GM23248 (cell line): ENCODE measurements around the gene FAM163A. TPM values are rescaled to one million over a fixed set of nuclear protein-coding genes. Genes with fewer than 3 reads are reported as not detected.

ENCODE experiments used
- DNase-seq: peaks from one replicate; pipeline ENCODE4 v3.0.0-alpha.2; 2015
- H2AFZ ChIP-seq: fragments of 200-600 bp; sonication (generic); 2 replicates; pipeline ENCODE4 v1.6.1; 2016; ENCODE audit warnings: antibody characterized with exemption
- H3F3A ChIP-seq: fragments of 200-600 bp; sonication (generic); 2 replicates; pipeline ENCODE4 v1.6.1; 2016; ENCODE audit warnings: mild to moderate bottlenecking, antibody characterized with exemption, mixed run types; ENCODE audit not compliant: insufficient read depth
- H3K27ac ChIP-seq: fragments of 200-600 bp; sonication (generic); 2 replicates; pipeline ENCODE4 v1.5.1; 2016; ENCODE audit warnings: mild to moderate bottlenecking
- H3K27me3 ChIP-seq: fragments of 200-600 bp; sonication (generic); replicated peaks from 2 replicates; pipeline ENCODE4 v1.6.1; 2016; ENCODE audit warnings: mild to moderate bottlenecking; ENCODE audit not compliant: insufficient read depth
- H3K36me3 ChIP-seq: fragments of 200-600 bp; sonication (generic); 2 replicates; pipeline ENCODE4 v1.6.1; 2016; ENCODE audit warnings: low read depth, mild to moderate bottlenecking
- H3K4me1 ChIP-seq: fragments of 200-600 bp; sonication (generic); 2 replicates; pipeline ENCODE4 v1.6.1; 2016; ENCODE audit warnings: mild to moderate bottlenecking; ENCODE audit not compliant: insufficient read depth
- H3K4me2 ChIP-seq: fragments of 200-600 bp; sonication (generic); one replicate; pipeline ENCODE4 v1.6.1; 2016; ENCODE audit warnings: mild to moderate bottlenecking; ENCODE audit not compliant: unreplicated experiment
- H3K4me3 ChIP-seq: fragments of 200-600 bp; sonication (generic); 2 replicates; pipeline ENCODE4 v1.5.1; 2016; ENCODE audit warnings: mild to moderate bottlenecking
- H3K79me2 ChIP-seq: fragments of 200-600 bp; sonication (generic); 2 replicates; pipeline ENCODE4 v1.6.1; 2016; ENCODE audit warnings: mild to moderate bottlenecking; ENCODE audit not compliant: insufficient read depth
- H3K9ac ChIP-seq: fragments of 200-600 bp; sonication (generic); 2 replicates; pipeline ENCODE4 v1.6.1; 2016; ENCODE audit warnings: mild to moderate bottlenecking
- H3K9me2 ChIP-seq: fragments of 200-600 bp; sonication (generic); 2 replicates; pipeline ENCODE4 v1.6.1; 2016; ENCODE audit warnings: mixed run types, mild to moderate bottlenecking, moderate library complexity; ENCODE audit not compliant: insufficient read depth
- H3K9me3 ChIP-seq: fragments of 200-600 bp; sonication (generic); one replicate; pipeline ENCODE4 v1.6.1; 2017; ENCODE audit warnings: low read depth
- H4K20me1 ChIP-seq: fragments of 200-600 bp; sonication (generic); 2 replicates; pipeline ENCODE4 v1.6.0; 2016; ENCODE audit not compliant: insufficient read depth
- EZH2 ChIP-seq: fragments of 200-600 bp; sonication (generic); IDR thresholded peaks from 2 replicates; pipeline ENCODE4 v1.6.1; 2018; ENCODE audit warnings: antibody characterized with exemption, mild to moderate bottlenecking; ENCODE audit not compliant: insufficient read depth, poor library complexity, severe bottlenecking
- EZH2phosphoT487 ChIP-seq: fragments of 200-600 bp; sonication (generic); IDR thresholded peaks from 2 replicates; pipeline ENCODE4 v1.6.1; 2018; ENCODE audit warnings: antibody characterized with exemption, moderate library complexity, mild to moderate bottlenecking, low read depth; ENCODE audit not compliant: insufficient read depth
- WGBS, 2 experiments: methylation state at CpG; one replicate each; pipeline ENCODE4 v1.1.6; 2015 to 2017; ENCODE audit warnings: low lambda C conversion rate in 2 of 2, low coverage in 1 of 2; ENCODE audit errors: missing lambda C conversion rate in 2 of 2; 5-methylcytosine and 5-hydroxymethylcytosine counted together
- in situ Hi-C: fragments of 300-500 bp; cut with MboI; formaldehyde crosslinking; loops from 2 replicates; pipeline ENCODE4 v1.15.0; 2020
- polyA plus RNA-seq: library from polyadenylated mRNA; unstranded; fragments of >200 nt; fragmentation: Nextera tagmentation; extraction: Ambion mirVana; gene quantifications from 2 replicates; pipeline ENCODE4 v1.2.1, GENCODE V29; 2016
- total RNA-seq: library from RNA; depleted of rRNA; stranded (reverse); fragments of >200 nt; shearing (Covaris generic); gene quantifications from 2 replicates; pipeline ENCODE4 v1.2.3, GENCODE V29; 2014

Gene FAM163A
- total and polyA plus RNA-seq, 2 experiments from 2014 or later: not detected

DNA sequence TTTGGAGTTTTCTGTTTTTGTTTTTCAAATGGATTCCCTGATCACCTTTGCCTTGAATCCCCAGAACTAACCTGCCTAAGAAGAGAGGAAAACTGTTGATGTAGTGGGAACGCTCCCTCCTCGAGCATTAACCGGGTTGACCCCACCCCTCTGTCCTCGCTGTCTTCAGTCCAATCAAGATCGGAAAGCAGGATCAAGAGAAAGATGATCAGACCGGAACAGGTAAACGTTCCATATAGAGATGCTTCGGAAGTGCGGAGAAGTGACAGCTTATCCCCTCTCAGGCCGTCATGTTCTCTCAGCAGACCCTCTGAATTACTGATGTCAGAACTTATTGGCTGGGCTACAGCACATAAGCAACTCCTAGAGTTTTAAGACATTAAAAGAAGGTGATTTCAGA, 800 bp upstream of the FAM163A start:
- no peaks in the 10 kb centered on the region for H3K36me3 ChIP-seq
- H3K9me3 ChIP-seq: no peaks in the 10 kb centered on the region
- peaks cover 64% of the 10 kb centered on the region for H3K27me3 ChIP-seq
- H3K9ac ChIP-seq: no peak overlapping the region
- no peaks in the 10 kb centered on the region for H3K4me1 ChIP-seq
- H3K9me2 ChIP-seq: no peaks in the 10 kb centered on the region
- no peak overlapping the region for H3K27ac ChIP-seq
- in situ Hi-C loops: no loop called here
- 0 out of 2 replicates have a peak, but pooled peaks have one; percentile 15 for TF ChIP-seq EZH2phosphoT487
- no peak for TF ChIP-seq EZH2
- no peak overlapping the region for H3K4me3 ChIP-seq
- H3K4me2 ChIP-seq: no peak overlapping the region
- no peaks in the 10 kb centered on the region for H3K79me2 ChIP-seq
- WGBS, 2 experiments: 9 to 10% methylated on average over 10 of the region's 10 CpGs
- H2AFZ ChIP-seq: no peak overlapping the region
- no peak for DNase-seq
- no peaks in the 10 kb centered on the region for H3F3A ChIP-seq
- H4K20me1 ChIP-seq: no peaks in the 10 kb centered on the region

DNA sequence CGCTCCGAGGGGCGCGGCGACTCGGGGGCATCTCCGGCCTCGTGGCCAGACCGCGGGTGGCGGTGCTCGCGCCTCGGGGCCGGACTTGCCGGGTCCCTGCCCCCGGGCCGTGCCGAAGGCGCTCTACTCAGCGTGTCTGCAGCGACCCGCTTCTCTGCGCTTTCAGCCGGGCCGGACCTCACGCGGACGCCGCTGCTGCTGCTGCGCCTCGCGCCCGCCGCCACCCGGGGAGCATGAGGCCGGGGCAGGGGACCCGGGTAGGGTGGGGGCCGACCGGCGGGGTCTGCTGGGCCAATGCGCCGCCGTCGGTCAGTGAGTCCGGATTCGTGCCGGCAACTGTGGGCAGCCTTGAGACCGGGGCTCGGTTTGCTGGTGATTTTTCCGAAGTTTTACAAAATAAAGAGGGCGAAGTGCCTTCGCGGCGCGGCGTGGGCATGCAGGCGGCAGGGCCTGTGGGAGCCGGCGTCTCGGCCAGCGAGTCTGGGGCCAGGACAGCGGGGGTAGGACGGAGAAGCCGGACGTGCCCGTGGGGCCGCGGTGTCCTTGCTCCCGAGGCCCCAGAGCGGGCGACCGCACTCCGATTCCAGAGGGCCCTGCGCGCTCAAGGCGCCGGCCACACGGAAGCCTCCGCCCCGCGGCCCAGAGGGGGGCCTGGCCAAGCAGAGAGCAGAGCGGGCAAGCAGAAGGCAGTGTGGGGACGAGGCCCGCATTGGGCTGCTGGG, 749 bp downstream of the FAM163A start:
- no peak overlapping the region for H3K27ac ChIP-seq
- no peaks in the 10 kb centered on the region for H3K9me3 ChIP-seq
- 1 to 2% methylated on average over 57 to 60 of the region's 85 CpGs for WGBS, 2 experiments
- no peaks in the 10 kb centered on the region for H3F3A ChIP-seq
- H3K27me3 ChIP-seq: peaks cover 77% of the 10 kb centered on the region
- H3K4me2 ChIP-seq: no peak overlapping the region
- in situ Hi-C loops: no loop called here
- H3K9me2 ChIP-seq: no peaks in the 10 kb centered on the region
- 0 out of 2 replicates have a peak overlapping the region, but pooled peaks have one; percentile 15 for H3K4me3 ChIP-seq
- peak; percentile 19 for DNase-seq
- H4K20me1 ChIP-seq: no peaks in the 10 kb centered on the region
- H3K9ac ChIP-seq: no peak overlapping the region
- no peak overlapping the region for H2AFZ ChIP-seq
- H3K4me1 ChIP-seq: no peaks in the 10 kb centered on the region
- no peaks in the 10 kb centered on the region for H3K36me3 ChIP-seq
- H3K79me2 ChIP-seq: no peaks in the 10 kb centered on the region
- TF ChIP-seq EZH2phosphoT487: no peak
- TF ChIP-seq EZH2: no peak

- H3K4me1 ChIP-seq: no peaks in the 10 kb centered on the region
- H3F3A ChIP-seq: no peaks in the 10 kb centered on the region
- H3K27me3 ChIP-seq: peaks cover 84% of the 10 kb centered on the region
- no peaks in the 10 kb centered on the region for H3K79me2 ChIP-seq
- H3K9ac ChIP-seq: no peak overlapping the region
- no peaks in the 10 kb centered on the region for H3K36me3 ChIP-seq
- H3K4me3 ChIP-seq: no peak overlapping the region
- H4K20me1 ChIP-seq: no peaks in the 10 kb centered on the region
- H3K4me2 ChIP-seq: no peak overlapping the region
- H3K9me3 ChIP-seq: no peaks in the 10 kb centered on the region
- no peak overlapping the region for H2AFZ ChIP-seq
- H3K9me2 ChIP-seq: no peaks in the 10 kb centered on the region
- 1 to 8% methylated on average over 27 of the region's 37 CpGs for WGBS, 2 experiments
- in situ Hi-C loops: no loop called here
- DNase-seq: no peak
- TF ChIP-seq EZH2 (no peak), EZH2phosphoT487 (no peak)
- no peak overlapping the region for H3K27ac ChIP-seq
Measured at GRCh38 chr1:179744401-179745130, 1.5 kb downstream of the FAM163A start.

DNA sequence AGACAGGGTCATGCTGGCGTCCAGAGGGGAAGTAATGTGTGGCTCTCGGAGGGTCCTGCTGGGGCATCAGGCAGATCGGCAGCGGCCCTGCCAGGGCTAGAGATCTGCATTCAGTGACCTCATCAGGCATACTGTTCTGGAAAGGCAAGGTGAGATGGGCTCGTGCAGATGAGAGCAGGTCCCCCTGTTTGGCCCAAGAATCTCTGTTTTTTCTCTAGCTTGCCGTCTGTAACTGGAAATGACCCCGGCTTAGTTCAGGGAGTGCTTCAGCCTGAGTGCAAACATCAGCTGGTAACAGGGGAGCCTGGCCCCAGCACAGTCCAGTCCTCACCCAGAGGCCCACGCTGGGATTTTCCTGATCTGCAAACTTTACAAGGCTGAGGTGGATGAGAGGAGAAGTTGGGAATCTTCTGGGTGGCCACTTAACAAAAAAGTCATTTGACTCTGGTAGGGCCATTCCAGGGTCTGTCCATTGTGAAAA, 2.1 kb downstream of the FAM163A start:
- Histone ChIP-seq H3K27ac (no peak overlapping the region), H3K79me2 (no peaks in the 10 kb centered on the region), H3K36me3 (no peaks in the 10 kb centered on the region), H3F3A (no peaks in the 10 kb centered on the region), H3K9ac (no peak overlapping the region), H2AFZ (no peak overlapping the region), H3K4me1 (no peaks in the 10 kb centered on the region), H3K4me3 (no peak overlapping the region), H3K9me3 (no peaks in the 10 kb centered on the region), H3K9me2 (no peaks in the 10 kb centered on the region), H3K4me2 (no peak overlapping the region), H3K27me3 (peaks cover 81% of the 10 kb centered on the region), H4K20me1 (no peaks in the 10 kb centered on the region)
- DNase-seq: no peak
- no peak for TF ChIP-seq EZH2phosphoT487
- 49 to 53% methylated on average over 8 of the region's 8 CpGs for WGBS, 2 experiments
- in situ Hi-C loops: no loop called here
